Hepatocyte (in vitro differentiated cells): ENCODE results near the gene SDF4. TPM values are rescaled to one million over a fixed set of nuclear protein-coding genes. Genes with fewer than 3 reads are reported as not detected.

ENCODE experiments used
- DNase-seq: peaks from one replicate; pipeline ENCODE4 v3.0.0-alpha.2; 2016; ENCODE audit warnings: low spot score
- H2AFZ ChIP-seq: fragments of 200-600 bp; sonication (generic); 2 replicates; pipeline ENCODE4 v1.6.0; 2016; ENCODE audit warnings: antibody characterized with exemption, mild to moderate bottlenecking
- H3K27ac ChIP-seq: fragments of 200-600 bp; sonication (generic); 2 replicates; pipeline ENCODE4 v1.5.1; 2016; ENCODE audit warnings: mild to moderate bottlenecking
- H3K27me3 ChIP-seq: fragments of 200-600 bp; sonication (generic); 2 replicates; pipeline ENCODE4 v1.6.1; 2016
- H3K36me3 ChIP-seq: fragments of 200-600 bp; sonication (generic); replicated peaks from 2 replicates; pipeline ENCODE4 v1.5.1; 2016; ENCODE audit warnings: low read depth; ENCODE audit not compliant: insufficient read depth
- H3K4me1 ChIP-seq: fragments of 200-600 bp; sonication (generic); 2 replicates; pipeline ENCODE4 v1.5.1; 2016; ENCODE audit warnings: mild to moderate bottlenecking, moderate library complexity; ENCODE audit not compliant: insufficient read depth
- H3K4me2 ChIP-seq: fragments of 200-600 bp; sonication (generic); 2 replicates; pipeline ENCODE4 v1.6.0; 2016
- H3K4me3 ChIP-seq: fragments of 200-600 bp; sonication (generic); 2 replicates; pipeline ENCODE4 v1.5.1; 2016; ENCODE audit warnings: mild to moderate bottlenecking
- H3K79me2 ChIP-seq: fragments of 200-600 bp; sonication (generic); 2 replicates; pipeline ENCODE4 v1.6.0; 2017; ENCODE audit warnings: mild to moderate bottlenecking
- H3K9me2 ChIP-seq: fragments of 200-600 bp; sonication (generic); replicated peaks from 2 replicates; pipeline ENCODE4 v1.6.0; 2017; ENCODE audit warnings: mild to moderate bottlenecking; ENCODE audit not compliant: insufficient read depth
- H3K9me3 ChIP-seq: fragments of 200-600 bp; sonication (generic); 2 replicates; pipeline ENCODE4 v1.5.1; 2016; ENCODE audit warnings: low read depth, mild to moderate bottlenecking
- H4K20me1 ChIP-seq: fragments of 200-600 bp; sonication (generic); 2 replicates; pipeline ENCODE4 v1.6.0; 2016; ENCODE audit warnings: mild to moderate bottlenecking; ENCODE audit not compliant: insufficient read depth, poor library complexity, severe bottlenecking
- CTCF ChIP-seq: fragments of 200-600 bp; sonication (generic); IDR thresholded peaks from 2 replicates; pipeline ENCODE4 v1.5.1; 2016; ENCODE audit warnings: antibody characterized with exemption, mild to moderate bottlenecking; ENCODE audit not compliant: poor library complexity
- EZH2 ChIP-seq: fragments of 200-600 bp; sonication (generic); IDR thresholded peaks from 2 replicates; pipeline ENCODE4 v1.6.1; 2016; ENCODE audit warnings: antibody characterized with exemption, mild to moderate bottlenecking, borderline replicate concordance
- EZH2phosphoT487 ChIP-seq: fragments of 200-600 bp; sonication (generic); IDR thresholded peaks from one replicate; pipeline ENCODE4 v1.6.1; 2018; ENCODE audit warnings: antibody characterized with exemption, mild to moderate bottlenecking, low read depth, moderate library complexity; ENCODE audit not compliant: unreplicated experiment, severe bottlenecking
- WGBS: methylation state at CpG from one replicate; pipeline ENCODE4 v1.1.6; 2016; ENCODE audit warnings: low lambda C conversion rate; ENCODE audit errors: missing lambda C conversion rate; 5-methylcytosine and 5-hydroxymethylcytosine counted together
- polyA plus RNA-seq: library from polyadenylated mRNA; unstranded; fragments of >200 nt; fragmentation: Nextera tagmentation; extraction: Ambion mirVana; gene quantifications from 2 replicates; pipeline ENCODE4 v1.2.1, GENCODE V29; 2016
- total RNA-seq: library from RNA; depleted of rRNA; stranded (reverse); fragments of >200 nt; gene quantifications from 2 replicates; pipeline ENCODE4 v1.2.3, GENCODE V29; 2014

Gene SDF4
- total and polyA plus RNA-seq, 2 experiments from 2014 or later: 156 to 296 TPM

- Histone ChIP-seq H3K4me2 (no peak overlapping the region), H3K9me2 (no peaks in the 10 kb centered on the region), H3K9me3 (no peaks in the 10 kb centered on the region), H3K27me3 (no peaks in the 10 kb centered on the region), H3K4me1 (no peaks in the 10 kb centered on the region), H2AFZ (no peak overlapping the region), H3K79me2 (no peaks in the 10 kb centered on the region), H3K36me3 (no peaks in the 10 kb centered on the region), H3K4me3 (no peak overlapping the region), H3K27ac (no peak overlapping the region), H4K20me1 (no peaks in the 10 kb centered on the region)
- TF ChIP-seq EZH2 (no peak), CTCF (no peak), EZH2phosphoT487 (no peak)
- 92% methylated on average over 13 of the region's 13 CpGs for WGBS
- DNase-seq: no peak
These were observed 46.8 kb upstream of the SDF4 start for GRCh38 chr1:1278620-1279019.

GRCh38 chr1:1275836-1276235, 44.0 kb upstream of the SDF4 start:
- H4K20me1 ChIP-seq: peaks cover 22% of the 10 kb centered on the region
- no peak for DNase-seq
- H3K79me2 ChIP-seq: peaks cover 25% of the 10 kb centered on the region
- H2AFZ ChIP-seq: no peak overlapping the region
- no peaks in the 10 kb centered on the region for H3K36me3 ChIP-seq
- no peak overlapping the region for H3K4me3 ChIP-seq
- H3K27ac ChIP-seq: no peak overlapping the region
- 85% methylated on average over 9 of the region's 9 CpGs for WGBS
- no peaks in the 10 kb centered on the region for H3K9me2 ChIP-seq
- no peak overlapping the region for H3K4me2 ChIP-seq
- TF ChIP-seq EZH2phosphoT487 (no peak), EZH2 (no peak), CTCF (no peak)
- no peaks in the 10 kb centered on the region for H3K27me3 ChIP-seq
- no peaks in the 10 kb centered on the region for H3K9me3 ChIP-seq
- H3K4me1 ChIP-seq: peaks cover 20% of the 10 kb centered on the region

- Histone ChIP-seq H3K36me3 (no peaks in the 10 kb centered on the region), H2AFZ (no peak overlapping the region), H4K20me1 (peaks cover 31% of the 10 kb centered on the region), H3K79me2 (peaks cover 34% of the 10 kb centered on the region), H3K9me2 (no peaks in the 10 kb centered on the region), H3K4me3 (no peak overlapping the region), H3K9me3 (no peaks in the 10 kb centered on the region), H3K4me2 (no peak overlapping the region), H3K4me1 (peaks cover 22% of the 10 kb centered on the region), H3K27ac (no peak overlapping the region), H3K27me3 (no peaks in the 10 kb centered on the region)
- 89% methylated on average over 15 of the region's 15 CpGs for WGBS
- DNase-seq: no peak
- no peak for TF ChIP-seq EZH2
- TF ChIP-seq CTCF: no peak
- no peak for TF ChIP-seq EZH2phosphoT487
These were observed 43.2 kb upstream of the SDF4 start for GRCh38 chr1:1274931-1275431.

- Histone ChIP-seq H3K27ac (no peak overlapping the region), H3K9me3 (no peaks in the 10 kb centered on the region), H3K4me1 (peaks cover 22% of the 10 kb centered on the region), H3K4me3 (peak overlapping the region; percentile 91), H3K36me3 (no peaks in the 10 kb centered on the region), H3K9me2 (no peaks in the 10 kb centered on the region), H3K79me2 (peaks cover 40% of the 10 kb centered on the region), H3K27me3 (no peaks in the 10 kb centered on the region), H3K4me2 (peak overlapping the region; percentile 100), H4K20me1 (peaks cover 37% of the 10 kb centered on the region), H2AFZ (peak overlapping the region; percentile 97)
- DNase-seq: no peak
- TF ChIP-seq EZH2 (no peak), EZH2phosphoT487 (no peak), CTCF (no peak)
- WGBS: 43% methylated on average over 17 of the region's 31 CpGs
These were observed 42.6 kb upstream of the SDF4 start for GRCh38 chr1:1274299-1274930.
